HG02642 (cell line): ENCODE measurements around the gene OR10H4.
"Not testable (repeated sequence)": the region's sequence is repeated elsewhere in the genome, so short reads cannot be mapped to it uniquely, and the experiment has no call there.

Experiments used
- ATAC-seq: cut with Tn5 transposase; IDR thresholded peaks from one replicate; pipeline ENCODE4 v1.9.1; 2021; ENCODE audit warnings: mild to moderate bottlenecking; ENCODE audit not compliant: unreplicated experiment, poor library complexity

Gene OR10H4

GRCh38 chr19:15948223-15949058 lies at the start of gene OR10H4:
TSS of gene OR10H4 (plus strand) at chr19:15949008. CDS start at chr19:15949008, 0 bp downstream.
- no peak for ATAC-seq

- not testable (repeated sequence) for ATAC-seq
These were observed 49.2 kb upstream of the OR10H4 start for GRCh38 chr19:15899561-15899960.

- ATAC-seq: not testable (repeated sequence)
These were observed 48.8 kb upstream of the OR10H4 start for GRCh38 chr19:15900032-15900431.

GRCh38 chr19:15900504-15900903 lies 48.3 kb upstream of the OR10H4 start:
- no peak for ATAC-seq

- ATAC-seq: no peak
These were observed 46.6 kb upstream of the OR10H4 start for GRCh38 chr19:15902254-15902653.

GRCh38 chr19:15902898-15903297 lies 45.9 kb upstream of the OR10H4 start:
- not testable (repeated sequence) for ATAC-seq

GRCh38 chr19:15905026-15905425 lies 43.8 kb upstream of the OR10H4 start:
- ATAC-seq: no peak

GRCh38 chr19:15911599-15912235 lies 37.1 kb upstream of the OR10H4 start:
- no peak for ATAC-seq

- ATAC-seq: no peak
These were observed 35.4 kb upstream of the OR10H4 start for GRCh38 chr19:15913384-15913783.

- no peak for ATAC-seq
These were observed 35.0 kb upstream of the OR10H4 start for GRCh38 chr19:15913830-15914229.

GRCh38 chr19:15915109-15915508 lies 33.7 kb upstream of the OR10H4 start:
- no peak for ATAC-seq

- no peak for ATAC-seq
These were observed 29.6 kb upstream of the OR10H4 start for GRCh38 chr19:15919243-15919642.

GRCh38 chr19:15922021-15922420 lies 26.8 kb upstream of the OR10H4 start:
- no peak for ATAC-seq

GRCh38 chr19:15923702-15924101 lies 25.1 kb upstream of the OR10H4 start:
- no peak for ATAC-seq

GRCh38 chr19:15926484-15926883 lies 22.3 kb upstream of the OR10H4 start:
- no peak for ATAC-seq

GRCh38 chr19:15928321-15928720 lies 20.5 kb upstream of the OR10H4 start:
- no peak for ATAC-seq

GRCh38 chr19:15933761-15934331 lies 15.0 kb upstream of the OR10H4 start:
- not testable (repeated sequence) for ATAC-seq

GRCh38 chr19:15934332-15935078 lies 14.3 kb upstream of the OR10H4 start, which contains the start of gene CYP4F11:
TSS of gene CYP4F11 (minus strand) at chr19:15934529. CDS start at chr19:15934408, 121 bp downstream.
- no peak for ATAC-seq

GRCh38 chr19:15935167-15935702 lies 13.6 kb upstream of the OR10H4 start:
- ATAC-seq: no peak

- ATAC-seq: no peak
These were observed 12.6 kb upstream of the OR10H4 start for GRCh38 chr19:15936173-15936572.
